ENCODE data around the gene FAM234B.

DNA sequence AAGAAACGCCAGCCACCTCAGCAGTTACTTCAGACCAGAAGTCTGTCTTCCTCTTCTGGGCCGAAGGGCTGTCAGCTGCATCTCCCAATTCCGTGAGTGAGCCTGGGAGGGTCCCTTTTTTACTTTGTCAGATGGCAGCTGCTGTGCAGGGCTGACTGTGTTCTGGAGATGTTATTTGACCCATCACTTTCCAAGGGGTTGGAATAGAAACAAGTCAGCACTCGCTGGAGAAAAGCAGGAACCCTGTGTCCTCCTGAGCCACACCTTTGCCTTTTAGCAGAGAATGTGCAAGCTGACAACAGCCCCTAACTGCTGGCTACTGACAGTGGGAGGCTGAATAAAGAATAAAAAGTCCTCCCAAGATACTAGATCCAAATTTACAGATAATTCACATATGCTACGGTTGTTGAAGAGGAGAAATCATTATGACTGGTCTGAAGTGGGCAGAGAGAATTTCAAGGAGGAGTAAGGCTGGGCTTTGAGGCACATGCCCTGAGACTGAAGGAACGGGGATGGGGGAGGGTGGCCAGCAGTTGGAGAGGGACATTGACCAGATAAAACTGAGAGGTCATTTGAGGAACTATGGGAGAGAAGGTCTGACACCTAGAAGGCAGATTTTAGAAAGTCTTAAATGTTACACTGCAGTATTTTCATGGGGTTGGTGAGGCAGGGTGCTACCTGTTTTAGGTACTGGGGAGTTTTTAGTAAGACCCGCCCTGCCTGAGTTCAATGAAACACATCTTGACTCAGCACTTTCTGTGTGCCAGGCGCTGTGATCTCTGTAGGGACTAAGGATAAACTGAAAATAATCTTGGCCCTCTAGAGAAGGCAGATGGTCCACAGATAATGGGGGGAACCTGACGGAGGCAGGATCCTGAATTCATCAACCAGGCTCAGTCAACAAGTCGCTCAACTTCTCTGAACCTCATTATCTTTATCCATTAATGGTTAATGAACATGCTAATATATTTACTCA is 27.4 kb downstream of the FAM234B start:
- TF ChIP-seq POLR2AphosphoS5 (IDR thresholded peaks at IDR 0.05), result no peak
- TF ChIP-seq, protein P1, sequence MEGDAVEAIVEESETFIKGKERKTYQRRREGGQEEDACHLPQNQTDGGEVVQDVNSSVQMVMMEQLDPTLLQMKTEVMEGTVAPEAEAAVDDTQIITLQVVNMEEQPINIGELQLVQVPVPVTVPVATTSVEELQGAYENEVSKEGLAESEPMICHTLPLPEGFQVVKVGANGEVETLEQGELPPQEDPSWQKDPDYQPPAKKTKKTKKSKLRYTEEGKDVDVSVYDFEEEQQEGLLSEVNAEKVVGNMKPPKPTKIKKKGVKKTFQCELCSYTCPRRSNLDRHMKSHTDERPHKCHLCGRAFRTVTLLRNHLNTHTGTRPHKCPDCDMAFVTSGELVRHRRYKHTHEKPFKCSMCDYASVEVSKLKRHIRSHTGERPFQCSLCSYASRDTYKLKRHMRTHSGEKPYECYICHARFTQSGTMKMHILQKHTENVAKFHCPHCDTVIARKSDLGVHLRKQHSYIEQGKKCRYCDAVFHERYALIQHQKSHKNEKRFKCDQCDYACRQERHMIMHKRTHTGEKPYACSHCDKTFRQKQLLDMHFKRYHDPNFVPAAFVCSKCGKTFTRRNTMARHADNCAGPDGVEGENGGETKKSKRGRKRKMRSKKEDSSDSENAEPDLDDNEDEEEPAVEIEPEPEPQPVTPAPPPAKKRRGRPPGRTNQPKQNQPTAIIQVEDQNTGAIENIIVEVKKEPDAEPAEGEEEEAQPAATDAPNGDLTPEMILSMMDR (IDR thresholded peaks at IDR 0.05), result no peak
- no peak for TF ChIP-seq POLR2A (IDR thresholded peaks at IDR 0.05)
- no peak for TF ChIP-seq EP300 (IDR thresholded peaks at IDR 0.05)
